CD8-positive, alpha-beta memory T cell (primary cell): ENCODE data around the gene DEK. TPM values are rescaled to one million over a fixed set of nuclear protein-coding genes. Genes with fewer than 3 reads are reported as not detected.
"Not testable (repeated sequence)": the region's sequence is repeated elsewhere in the genome, so short reads cannot be mapped to it uniquely, and the experiment has no call there.

Experiments
- CTCF ChIA-PET: fragments of 350-600 bp; sonication (Branson Sonifier 250); formaldehyde crosslinking; loops from one replicate; lab custom pipeline; 2021; ENCODE audit warnings: antibody characterized with exemption; lab: Charles Lee
- POLR2A ChIA-PET: fragments of 350-600 bp; sonication (Branson Sonifier 250); formaldehyde crosslinking; loops from one replicate; lab custom pipeline; 2021; ENCODE audit warnings: antibody characterized with exemption; lab: Charles Lee
- DNase-seq, 5 donors: peaks; one replicate each; pipeline versions ENCODE4 v3.0.0 to v3.0.0-alpha.2; 2020 to 2022; ENCODE audit warnings: mixed read lengths in 1 of 5
- H3K27ac ChIP-seq: one replicate; pipeline ENCODE4 v1.7.0; 2013; ENCODE audit warnings: low read depth, mild to moderate bottlenecking, low read length, moderate library complexity
- H3K27me3 ChIP-seq: 2 replicates; pipeline ENCODE4 v1.7.0; 2013; ENCODE audit warnings: low read length, mild to moderate bottlenecking; ENCODE audit not compliant: insufficient read depth, poor library complexity, severe bottlenecking
- H3K36me3 ChIP-seq: 2 replicates; pipeline ENCODE4 v1.7.0; 2013; ENCODE audit warnings: mild to moderate bottlenecking, low read length, moderate library complexity; ENCODE audit not compliant: insufficient read depth
- H3K4me1 ChIP-seq: 2 replicates; pipeline ENCODE4 v1.7.0; 2013; ENCODE audit warnings: mild to moderate bottlenecking, low read length, moderate library complexity; ENCODE audit not compliant: insufficient read depth
- H3K4me3 ChIP-seq: 2 replicates; pipeline ENCODE4 v1.7.0; 2013; ENCODE audit warnings: mild to moderate bottlenecking, low read length
- H3K9me3 ChIP-seq: 2 replicates; pipeline ENCODE4 v1.7.0; 2013; ENCODE audit warnings: mild to moderate bottlenecking, low read length
- H3K27ac Mint-ChIP-seq, 8 donors: one replicate each; pipeline ENCODE4 v1.8.0; 2020 to 2021; ENCODE audit warnings: mixed read lengths in 8 of 8, mild to moderate bottlenecking in 6 of 8, inconsistent platforms in 3 of 8, moderate library complexity in 3 of 8
- H3K27me3 Mint-ChIP-seq, 2 donors: one replicate each; pipeline ENCODE4 v1.8.0; 2020 to 2021; ENCODE audit warnings: mixed read lengths in 2 of 2, mild to moderate bottlenecking in 1 of 2, moderate library complexity in 1 of 2
- H3K36me3 Mint-ChIP-seq, 3 donors: one replicate each; pipeline ENCODE4 v1.8.0; 2020 to 2021; ENCODE audit warnings: mixed read lengths in 3 of 3, inconsistent platforms in 1 of 3, mild to moderate bottlenecking in 1 of 3
- H3K4me1 Mint-ChIP-seq, 3 donors: one replicate each; pipeline ENCODE4 v1.8.0; 2020 to 2021; ENCODE audit warnings: mixed read lengths in 3 of 3, inconsistent platforms in 1 of 3, mild to moderate bottlenecking in 1 of 3
- H3K4me3 Mint-ChIP-seq, 7 donors: one replicate each; pipeline ENCODE4 v1.8.0; 2020 to 2021; ENCODE audit warnings: mixed read lengths in 7 of 7, mild to moderate bottlenecking in 6 of 7, moderate library complexity in 4 of 7, inconsistent platforms in 2 of 7
- H3K9me3 Mint-ChIP-seq, 5 donors: one replicate each; pipeline ENCODE4 v1.8.0; 2020 to 2022; ENCODE audit warnings: mixed read lengths in 5 of 5, mild to moderate bottlenecking in 3 of 5, moderate library complexity in 2 of 5, inconsistent platforms in 1 of 5
- polyA plus RNA-seq: library from polyadenylated mRNA; unstranded; fragments of 300-500 nt; fragmentation: Illumina TruSeq; gene quantifications from one replicate; pipeline ENCODE4 v1.2.3, GENCODE V29; 2021
- total RNA-seq, 2 experiments: library from RNA; stranded (reverse); gene quantifications; one replicate each; pipeline ENCODE4 v1.2.3, GENCODE V29; 2021

DEK gene
- 100 to 1,000 TPM; 174 to 181 TPM for total RNA-seq
- 90.3 TPM for polyA plus RNA-seq

GRCh38 chr6:18264219-18264922 is at the start of gene DEK:
TSS of gene DEK (minus strand) at chr6:18264530. CDS start at chr6:18263987, 543 bp downstream.
- peak within 1 kb of the TSS; percentile 97 to 99 (median 98) for H3K27ac Mint-ChIP-seq
- no peaks in the 10 kb centered on the region for H3K27me3 Mint-ChIP-seq
- CTCF ChIA-PET, result interaction anchor here (1.0 to 1.8 kb wide), 4 partner anchors 11 to 108 kb away, joined by 3 to 5 read pairs (median 4); no protein-coding TSS in a partner anchor
- H3K4me1 Mint-ChIP-seq, result peaks cover 51 to 53% (median 51%) of the 10 kb centered on the region in 3 donors
- no peaks in the 10 kb centered on the region for H3K9me3 Mint-ChIP-seq
- H3K27ac ChIP-seq, result peak within 1 kb of the TSS; percentile 86
- DNase-seq, result peak; percentile 77 to 89 (median 80)
- POLR2A ChIA-PET, result interaction anchor here (0.5 to 1.3 kb wide), 2 partner anchors 106 to 284 kb away, joined by 3 read pairs; no protein-coding TSS in a partner anchor
- peak within 1 kb of the TSS; percentile 72 for H3K4me3 ChIP-seq
- no peaks in the 10 kb centered on the region for H3K27me3 ChIP-seq
- peaks cover 42% of the 10 kb centered on the region for H3K4me1 ChIP-seq
- H3K36me3 Mint-ChIP-seq, result peaks cover 0 to 37% (median 6%) of the 10 kb centered on the region in 3 donors
- H3K9me3 ChIP-seq, result no peaks in the 10 kb centered on the region
- peak within 1 kb of the TSS; percentile 96 to 98 (median 97) for H3K4me3 Mint-ChIP-seq
- H3K36me3 ChIP-seq, result no peaks in the 10 kb centered on the region

GRCh38 chr6:18312368-18312767 is 48.0 kb upstream of the DEK start:
- POLR2A ChIA-PET, result no interaction called here

GRCh38 chr6:18310010-18310409 is 45.7 kb upstream of the DEK start:
- H3K27me3 ChIP-seq, H3K4me3 Mint-ChIP-seq, H3K4me1 ChIP-seq, H3K27ac Mint-ChIP-seq, H3K9me3 Mint-ChIP-seq, H3K36me3 Mint-ChIP-seq, CTCF ChIA-PET, H3K36me3 ChIP-seq, H3K4me1 Mint-ChIP-seq, H3K27ac ChIP-seq, POLR2A ChIA-PET, H3K9me3 ChIP-seq, DNase-seq, H3K4me3 ChIP-seq: not testable (repeated sequence)
- peaks cover 13 to 40% of the 10 kb centered on the region in 2 donors for H3K27me3 Mint-ChIP-seq

More at GRCh38 chr6:18312368-18312767, 48.0 kb upstream of the DEK start:
- Histone ChIP-seq H3K4me3 (no peak overlapping the region), H3K27me3 (no peaks in the 10 kb centered on the region), H3K36me3 (no peaks in the 10 kb centered on the region), H3K9me3 (no peaks in the 10 kb centered on the region), H3K4me1 (no peaks in the 10 kb centered on the region), H3K27ac (no peak overlapping the region)
- no peak for DNase-seq
- peaks cover 0 to 3% (median 0%) of the 10 kb centered on the region in 3 donors for H3K36me3 Mint-ChIP-seq
- H3K27ac Mint-ChIP-seq, result no peak overlapping the region
- CTCF ChIA-PET, result interaction anchor here (2.2 kb wide), 1 partner anchor 12 kb away, joined by 9 read pairs; no protein-coding TSS in a partner anchor
- H3K27me3 Mint-ChIP-seq, result peaks cover 13 to 40% of the 10 kb centered on the region in 2 donors
- no peaks in the 10 kb centered on the region for H3K4me1 Mint-ChIP-seq
- H3K4me3 Mint-ChIP-seq, result no peak overlapping the region
- H3K9me3 Mint-ChIP-seq, result peaks cover 0 to 4% (median 3%) of the 10 kb centered on the region in 5 donors

- Mint-ChIP-seq H3K36me3 (peaks cover 0 to 3% (median 0%) of the 10 kb centered on the region in 3 donors), H3K4me1 (no peaks in the 10 kb centered on the region), H3K4me3 (no peak overlapping the region), H3K27ac (no peak overlapping the region), H3K27me3 (peaks cover 13 to 36% of the 10 kb centered on the region in 2 donors), H3K9me3 (peaks cover 0 to 4% (median 3%) of the 10 kb centered on the region in 5 donors)
- Histone ChIP-seq H3K4me3 (no peak overlapping the region), H3K4me1 (no peaks in the 10 kb centered on the region), H3K27ac (no peak overlapping the region), H3K9me3 (no peaks in the 10 kb centered on the region), H3K27me3 (no peaks in the 10 kb centered on the region), H3K36me3 (no peaks in the 10 kb centered on the region)
- no peak for DNase-seq
- CTCF ChIA-PET, result no interaction called here
- POLR2A ChIA-PET, result no interaction called here
Measured at GRCh38 chr6:18309046-18309445, 44.7 kb upstream of the DEK start.

- Mint-ChIP-seq H3K4me3 (no peak overlapping the region), H3K4me1 (no peaks in the 10 kb centered on the region), H3K36me3 (peaks cover 0 to 3% (median 0%) of the 10 kb centered on the region in 3 donors), H3K9me3 (peaks cover 0 to 4% (median 3%) of the 10 kb centered on the region in 5 donors), H3K27me3 (peaks cover 11 to 34% of the 10 kb centered on the region in 2 donors), H3K27ac (no peak overlapping the region)
- H3K27ac ChIP-seq, result no peak overlapping the region
- POLR2A ChIA-PET, result no interaction called here
- H3K4me1 ChIP-seq, result no peaks in the 10 kb centered on the region
- no peak overlapping the region for H3K4me3 ChIP-seq
- H3K27me3 ChIP-seq, result no peaks in the 10 kb centered on the region
- H3K36me3 ChIP-seq, result no peaks in the 10 kb centered on the region
- no peaks in the 10 kb centered on the region for H3K9me3 ChIP-seq
- no peak for DNase-seq
- CTCF ChIA-PET, result interaction anchor here (1.1 kb wide), 1 partner anchor 9 kb away, joined by 3 read pairs; no protein-coding TSS in a partner anchor
Measured at GRCh38 chr6:18308070-18308735, 43.9 kb upstream of the DEK start.

- Mint-ChIP-seq H3K4me3 (no peak overlapping the region), H3K36me3 (peaks cover 0 to 3% (median 0%) of the 10 kb centered on the region in 3 donors), H3K27me3 (peaks cover 6 to 26% of the 10 kb centered on the region in 2 donors), H3K4me1 (no peaks in the 10 kb centered on the region), H3K27ac (no peak overlapping the region), H3K9me3 (peaks cover 0 to 4% (median 3%) of the 10 kb centered on the region in 5 donors)
- DNase-seq, result no peak
- no peaks in the 10 kb centered on the region for H3K4me1 ChIP-seq
- CTCF ChIA-PET, result no interaction called here
- H3K4me3 ChIP-seq, result no peak overlapping the region
- H3K36me3 ChIP-seq, result no peaks in the 10 kb centered on the region
- H3K9me3 ChIP-seq, result no peaks in the 10 kb centered on the region
- H3K27ac ChIP-seq, result no peak overlapping the region
- no peaks in the 10 kb centered on the region for H3K27me3 ChIP-seq
- POLR2A ChIA-PET, result no interaction called here
Measured at GRCh38 chr6:18306977-18307376, 42.6 kb upstream of the DEK start.

GRCh38 chr6:18302561-18303439 is 38.5 kb upstream of the DEK start:
- Histone ChIP-seq H3K27ac (no peak overlapping the region), H3K27me3 (no peaks in the 10 kb centered on the region), H3K4me1 (no peaks in the 10 kb centered on the region), H3K36me3 (no peaks in the 10 kb centered on the region), H3K4me3 (no peak overlapping the region), H3K9me3 (no peaks in the 10 kb centered on the region)
- Mint-ChIP-seq H3K27me3 (peaks cover 0 to under 1% of the 10 kb centered on the region in 2 donors), H3K4me3 (no peak overlapping the region), H3K27ac (no peak overlapping the region), H3K4me1 (no peaks in the 10 kb centered on the region), H3K36me3 (no peaks in the 10 kb centered on the region), H3K9me3 (no peaks in the 10 kb centered on the region)
- POLR2A ChIA-PET, result no interaction called here
- CTCF ChIA-PET, result interaction anchor here (1.1 kb wide), 1 partner anchor 15 kb away, joined by 3 read pairs; no protein-coding TSS in a partner anchor
- DNase-seq, result no peak
